Measurements from ENCODE around the gene PTK6. TPM values are rescaled to one million over a fixed set of nuclear protein-coding genes. Genes with fewer than 3 reads are reported as not detected.

Gene PTK6
- total RNA-seq, 1 donor from 2014 or later: not detected

DNA sequence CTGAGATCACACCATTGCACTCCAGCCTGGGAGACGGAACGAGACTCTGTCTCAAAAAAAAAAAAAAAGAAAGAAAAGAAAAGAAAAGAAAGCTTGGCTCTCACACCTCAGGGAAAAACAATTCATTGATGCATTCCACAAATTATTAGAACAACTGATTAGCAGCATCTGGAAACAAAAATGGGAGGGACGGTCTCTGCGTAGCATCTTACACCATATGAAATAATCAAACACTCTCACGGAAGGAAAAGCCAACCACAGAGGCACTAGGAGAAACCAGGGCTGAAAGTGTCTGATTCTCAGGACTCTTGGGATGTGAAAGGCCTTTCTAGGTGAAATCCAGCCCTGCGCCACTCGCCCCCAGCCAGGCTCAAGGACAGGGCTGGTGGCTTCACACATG is 39.1 kb upstream of the PTK6 start:
- no peak for TF ChIP-seq CTCF (IDR thresholded peaks at IDR 0.05; ENCODE audit: unreplicated experiment)
- no peak overlapping the region for H3K27ac Mint-ChIP-seq (ENCODE audit: unreplicated experiment)
- no peak overlapping the region for H3K4me3 Mint-ChIP-seq (ENCODE audit: unreplicated experiment)
- H3K9me3 Mint-ChIP-seq (ENCODE audit: unreplicated experiment): no peaks in the 10 kb centered on the region
- no peak for DNase-seq (ENCODE audit: low spot score)
- H3K27me3 Mint-ChIP-seq (ENCODE audit: unreplicated experiment): peaks cover 2% of the 10 kb centered on the region
- H3K4me1 Mint-ChIP-seq (ENCODE audit: unreplicated experiment): no peaks in the 10 kb centered on the region
- H3K36me3 Mint-ChIP-seq (ENCODE audit: low read depth, unreplicated experiment): no peaks in the 10 kb centered on the region

- DNase-seq (ENCODE audit: low spot score): no peak
- no peaks in the 10 kb centered on the region for H3K4me1 Mint-ChIP-seq (ENCODE audit: unreplicated experiment)
- no peak overlapping the region for H3K27ac Mint-ChIP-seq (ENCODE audit: unreplicated experiment)
- TF ChIP-seq CTCF (IDR thresholded peaks at IDR 0.05; ENCODE audit: unreplicated experiment): no peak
- H3K9me3 Mint-ChIP-seq (ENCODE audit: unreplicated experiment): no peaks in the 10 kb centered on the region
- H3K4me3 Mint-ChIP-seq (ENCODE audit: unreplicated experiment): no peak overlapping the region
- H3K36me3 Mint-ChIP-seq (ENCODE audit: low read depth, unreplicated experiment): no peaks in the 10 kb centered on the region
- H3K27me3 Mint-ChIP-seq (ENCODE audit: unreplicated experiment): peaks cover 2% of the 10 kb centered on the region
Measured at GRCh38 chr20:63574829-63575743, 37.9 kb upstream of the PTK6 start.

DNA sequence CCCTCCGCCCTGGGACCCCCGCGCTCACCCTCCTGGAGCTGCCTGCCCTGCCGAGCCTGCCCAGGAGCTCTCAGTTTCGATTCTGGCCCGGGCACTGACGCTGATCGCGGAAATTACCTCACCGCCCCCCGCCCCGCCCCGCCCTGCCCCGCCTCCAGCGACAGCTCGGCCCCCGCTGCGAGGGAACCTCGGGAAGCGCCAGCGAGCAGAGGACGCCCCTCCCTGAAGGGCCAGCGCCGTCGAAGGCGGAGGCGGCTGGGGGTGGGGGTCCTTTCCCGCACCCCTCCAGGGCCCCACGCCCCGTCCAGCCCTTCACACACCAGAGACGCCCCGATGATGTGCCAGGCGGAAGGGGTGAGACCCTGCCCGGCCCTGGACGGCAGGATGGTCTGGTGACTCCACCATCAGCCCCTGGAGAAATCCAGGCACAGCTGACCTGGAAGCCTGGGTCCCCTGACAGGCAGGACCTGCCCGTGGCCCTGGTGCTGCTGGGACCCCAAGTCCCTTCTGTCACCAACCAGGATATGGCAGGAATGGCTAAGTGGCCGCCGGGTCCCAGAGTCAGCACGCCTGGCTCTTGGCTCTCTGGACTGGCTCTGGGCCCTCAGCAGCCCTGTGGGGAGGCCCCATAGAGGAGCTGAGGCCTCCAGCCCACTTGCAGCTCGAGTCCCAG is 37.1 kb upstream of the PTK6 start, which contains the start of gene HELZ2:
Gene HELZ2, minus strand, starts transcription at position 84 of the 673 bp plus-strand sequence. CDS start 1,854 bp downstream, outside the sequence.
- no peaks in the 10 kb centered on the region for H3K9me3 Mint-ChIP-seq (ENCODE audit: unreplicated experiment)
- no peak for TF ChIP-seq CTCF (IDR thresholded peaks at IDR 0.05; ENCODE audit: unreplicated experiment)
- peak within 1 kb of the TSS; percentile 83 for H3K4me3 Mint-ChIP-seq (ENCODE audit: unreplicated experiment)
- no peak within 1 kb of the TSS for H3K27ac Mint-ChIP-seq (ENCODE audit: unreplicated experiment)
- peak; percentile 54 for DNase-seq (ENCODE audit: low spot score)
- H3K36me3 Mint-ChIP-seq (ENCODE audit: low read depth, unreplicated experiment): no peaks in the 10 kb centered on the region
- H3K4me1 Mint-ChIP-seq (ENCODE audit: unreplicated experiment): no peaks in the 10 kb centered on the region
- H3K27me3 Mint-ChIP-seq (ENCODE audit: unreplicated experiment): peaks cover 2% of the 10 kb centered on the region

- H3K36me3 Mint-ChIP-seq (ENCODE audit: low read depth, unreplicated experiment): no peaks in the 10 kb centered on the region
- H3K27me3 Mint-ChIP-seq (ENCODE audit: unreplicated experiment): peaks cover 2% of the 10 kb centered on the region
- no peaks in the 10 kb centered on the region for H3K9me3 Mint-ChIP-seq (ENCODE audit: unreplicated experiment)
- no peaks in the 10 kb centered on the region for H3K4me1 Mint-ChIP-seq (ENCODE audit: unreplicated experiment)
- no peak for TF ChIP-seq CTCF (IDR thresholded peaks at IDR 0.05; ENCODE audit: unreplicated experiment)
- H3K27ac Mint-ChIP-seq (ENCODE audit: unreplicated experiment): no peak overlapping the region
- DNase-seq (ENCODE audit: low spot score): no peak
- peak overlapping the region; percentile 83 for H3K4me3 Mint-ChIP-seq (ENCODE audit: unreplicated experiment)
Measured at GRCh38 chr20:63573647-63574131, 36.5 kb upstream of the PTK6 start.
